Measurements from ENCODE around the gene TSPAN9. TPM values are rescaled to one million over a fixed set of nuclear protein-coding genes. Genes with fewer than 3 reads are reported as not detected.

TSPAN9 gene
- polyA plus RNA-seq, 1 experiment = 67.0 TPM

DNA sequence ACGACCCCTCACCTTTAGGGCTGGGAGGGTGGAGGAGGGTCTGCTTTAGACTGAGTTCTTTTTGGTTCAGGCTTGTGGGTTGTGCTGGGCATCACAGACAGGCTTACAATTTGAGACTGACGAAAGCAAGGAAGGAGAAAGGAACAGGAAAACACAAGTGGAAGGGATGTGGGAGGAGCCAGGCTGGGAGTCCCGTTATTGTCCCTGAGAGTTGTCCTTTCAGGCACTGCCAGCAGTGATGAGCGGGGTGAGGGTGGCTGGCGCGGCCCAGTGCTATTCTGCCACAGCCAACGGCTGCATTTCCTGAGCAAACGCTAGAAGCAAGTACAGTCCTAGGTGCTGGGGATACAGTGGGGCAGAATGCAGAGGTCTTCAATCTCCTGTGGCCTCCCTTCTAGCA lies 29.2 kb upstream of the TSPAN9 start:
- POLR2A ChIA-PET = no interaction called here
- no peak for TF ChIP-seq CTCF (IDR thresholded peaks at IDR 0.05; ENCODE audit: insufficient read depth, low read depth, low read length)
- Histone ChIP-seq H3K27me3 (ENCODE audit: control insufficient read depth, insufficient read depth, low read length) (peaks cover 5% of the 10 kb centered on the region), H3K36me3 (ENCODE audit: control insufficient read depth, insufficient read depth, low read length) (peaks cover 2% of the 10 kb centered on the region; the same call in 1 of the 2 replicates), H3K4me3 (ENCODE audit: low read depth, low read length) (no peak overlapping the region)
- no peak for DNase-seq (ENCODE audit: low read depth)
- CTCF ChIA-PET = interaction anchor here (0.9 to 1.0 kb wide), 2 partner anchors 25 to 87 kb away, joined by 3 read pairs; no protein-coding TSS in a partner anchor

DNA sequence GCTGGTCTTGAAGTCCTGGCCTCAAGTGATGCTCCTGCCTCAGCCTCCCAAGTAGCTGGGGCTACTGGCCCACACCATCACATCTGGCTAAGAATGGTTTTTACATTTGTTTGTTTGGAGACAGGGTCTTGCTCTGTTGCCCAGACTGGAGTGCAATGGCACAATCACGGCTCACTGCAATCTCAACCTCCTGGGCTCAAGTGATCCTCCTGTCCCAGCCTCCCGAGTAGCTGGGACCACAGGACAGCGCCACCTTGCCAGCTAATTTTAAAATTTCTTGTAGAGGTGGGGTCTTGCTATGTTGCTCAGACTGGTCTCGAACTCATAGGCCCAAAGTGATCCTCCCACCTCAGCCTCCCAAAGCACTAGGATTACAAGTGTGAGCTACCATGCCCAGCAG lies 28.6 kb upstream of the TSPAN9 start:
- Histone ChIP-seq H3K36me3 (ENCODE audit: control insufficient read depth, insufficient read depth, low read length) (0 out of 2 replicates have a peak, but pooled peaks cover 1% of the 10 kb centered on the region), H3K27me3 (ENCODE audit: control insufficient read depth, insufficient read depth, low read length) (peaks cover 5% of the 10 kb centered on the region), H3K4me3 (ENCODE audit: low read depth, low read length) (no peak overlapping the region)
- CTCF ChIA-PET = interaction anchor here (0.6 to 1.0 kb wide), 4 partner anchors 13 to 86 kb away, joined by 3 to 5 read pairs (median 3); no protein-coding TSS in a partner anchor
- DNase-seq (ENCODE audit: low read depth) = no peak
- POLR2A ChIA-PET = no interaction called here
- TF ChIP-seq CTCF (IDR thresholded peaks at IDR 0.05; ENCODE audit: insufficient read depth, low read depth, low read length) = no peak

- ChIA-PET POLR2A (no interaction called here), CTCF (interaction anchor here (0.9 to 1.0 kb wide), 2 partner anchors 13 to 86 kb away, joined by 3 read pairs; no protein-coding TSS in a partner anchor)
Measured at GRCh38 chr12:3049176-3049575, 28.0 kb upstream of the TSPAN9 start.

GRCh38 chr12:3049611-3050249 lies 27.4 kb upstream of the TSPAN9 start:
- Histone ChIP-seq H3K36me3 (ENCODE audit: control insufficient read depth, insufficient read depth, low read length) (no peaks in the 10 kb centered on the region), H3K27me3 (ENCODE audit: control insufficient read depth, insufficient read depth, low read length) (peaks cover 5% of the 10 kb centered on the region), H3K4me3 (ENCODE audit: low read depth, low read length) (no peak overlapping the region)
- POLR2A ChIA-PET = no interaction called here
- no peak for TF ChIP-seq CTCF (IDR thresholded peaks at IDR 0.05; ENCODE audit: insufficient read depth, low read depth, low read length)
- CTCF ChIA-PET = interaction anchor here (0.6 to 1.3 kb wide), 3 partner anchors 8 to 243 kb away, joined by 3 to 4 read pairs (median 3); no protein-coding TSS in a partner anchor
- DNase-seq (ENCODE audit: low read depth) = no peak

More at GRCh38 chr12:3049176-3049575, 28.0 kb upstream of the TSPAN9 start:
- H3K27me3 ChIP-seq (ENCODE audit: control insufficient read depth, insufficient read depth, low read length) = peaks cover 5% of the 10 kb centered on the region
- H3K36me3 ChIP-seq (ENCODE audit: control insufficient read depth, insufficient read depth, low read length) = 0 out of 2 replicates have a peak, but pooled peaks cover 1% of the 10 kb centered on the region
- no peak overlapping the region for H3K4me3 ChIP-seq (ENCODE audit: low read depth, low read length)
- no peak for DNase-seq (ENCODE audit: low read depth)
- TF ChIP-seq CTCF (IDR thresholded peaks at IDR 0.05; ENCODE audit: insufficient read depth, low read depth, low read length) = no peak

GRCh38 chr12:3054374-3054773 lies 22.8 kb upstream of the TSPAN9 start:
- DNase-seq (ENCODE audit: low read depth) = no peak
- ChIA-PET POLR2A (no interaction called here), CTCF (interaction anchor here (1.2 to 3.7 kb wide), 3 partner anchors 13 to 20 kb away, joined by 3 to 11 read pairs (median 5); no protein-coding TSS in a partner anchor)
- H3K27me3 ChIP-seq (ENCODE audit: control insufficient read depth, insufficient read depth, low read length) = peaks cover 5% of the 10 kb centered on the region
- H3K4me3 ChIP-seq (ENCODE audit: low read depth, low read length) = no peak overlapping the region
- no peaks in the 10 kb centered on the region for H3K36me3 ChIP-seq (ENCODE audit: control insufficient read depth, insufficient read depth, low read length)
- TF ChIP-seq CTCF (IDR thresholded peaks at IDR 0.05; ENCODE audit: insufficient read depth, low read depth, low read length) = no peak
